ENCODE measurements around the gene DHRS3. TPM values are rescaled to one million over a fixed set of nuclear protein-coding genes. Genes with fewer than 3 reads are reported as not detected.

The DHRS3 gene
- total and polyA plus RNA-seq, 10 donors, result 8.9 to 41.0 (median 28.7) TPM

DNA sequence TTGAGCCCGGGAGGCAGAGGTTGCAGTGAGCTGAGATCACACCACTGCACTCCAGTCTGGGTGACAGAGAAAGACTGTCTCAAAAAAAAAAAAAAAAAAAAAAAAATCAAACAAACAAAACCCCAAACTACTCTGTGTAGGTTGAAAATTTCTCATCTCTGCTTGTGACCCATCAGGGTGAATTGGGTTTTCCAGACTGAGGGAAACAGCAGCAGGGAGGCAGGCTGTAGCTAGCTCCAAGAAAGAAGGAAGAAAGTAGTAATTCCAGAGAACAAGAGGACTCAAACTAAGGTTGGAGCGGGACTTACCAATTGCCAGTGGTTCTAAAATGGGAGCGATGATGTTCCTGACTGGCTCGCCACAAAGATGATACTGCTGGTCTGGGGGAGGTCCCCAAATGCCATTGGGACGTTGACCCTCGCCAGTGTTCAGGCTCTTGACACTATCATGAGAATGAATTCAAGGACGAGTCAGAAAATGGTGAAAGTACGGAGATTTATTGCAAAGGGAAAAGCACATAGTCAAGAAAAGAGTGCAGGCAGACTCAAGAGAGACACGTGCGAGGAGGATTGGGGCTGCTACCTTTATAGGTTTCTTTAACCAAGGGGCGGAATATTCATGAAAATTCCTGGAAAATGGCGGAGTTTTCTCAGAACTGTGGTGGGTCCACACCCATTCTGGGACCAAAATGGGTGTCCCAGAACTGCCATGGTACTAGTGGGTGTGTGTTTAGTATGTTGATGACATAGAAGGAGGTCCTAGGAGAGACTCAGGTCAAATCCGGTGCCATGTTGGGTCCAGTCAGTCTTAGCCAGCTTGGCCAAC, 39.3 kb upstream of the DHRS3 start:
- Histone ChIP-seq H3K27ac (no peak overlapping the region), H3K4me1 (peaks cover 0 to 14% (median 4%) of the 10 kb centered on the region in 6 donors), H3K4me3 (no peak overlapping the region), H3K27me3 (replicated peaks in 1 of 7) (peaks cover 0 to 7% (median 0%) of the 10 kb centered on the region in 7 donors), H3K36me3 (no peaks in the 10 kb centered on the region), H3K9me3 (no peaks in the 10 kb centered on the region)
- TF ChIP-seq, protein P1, sequence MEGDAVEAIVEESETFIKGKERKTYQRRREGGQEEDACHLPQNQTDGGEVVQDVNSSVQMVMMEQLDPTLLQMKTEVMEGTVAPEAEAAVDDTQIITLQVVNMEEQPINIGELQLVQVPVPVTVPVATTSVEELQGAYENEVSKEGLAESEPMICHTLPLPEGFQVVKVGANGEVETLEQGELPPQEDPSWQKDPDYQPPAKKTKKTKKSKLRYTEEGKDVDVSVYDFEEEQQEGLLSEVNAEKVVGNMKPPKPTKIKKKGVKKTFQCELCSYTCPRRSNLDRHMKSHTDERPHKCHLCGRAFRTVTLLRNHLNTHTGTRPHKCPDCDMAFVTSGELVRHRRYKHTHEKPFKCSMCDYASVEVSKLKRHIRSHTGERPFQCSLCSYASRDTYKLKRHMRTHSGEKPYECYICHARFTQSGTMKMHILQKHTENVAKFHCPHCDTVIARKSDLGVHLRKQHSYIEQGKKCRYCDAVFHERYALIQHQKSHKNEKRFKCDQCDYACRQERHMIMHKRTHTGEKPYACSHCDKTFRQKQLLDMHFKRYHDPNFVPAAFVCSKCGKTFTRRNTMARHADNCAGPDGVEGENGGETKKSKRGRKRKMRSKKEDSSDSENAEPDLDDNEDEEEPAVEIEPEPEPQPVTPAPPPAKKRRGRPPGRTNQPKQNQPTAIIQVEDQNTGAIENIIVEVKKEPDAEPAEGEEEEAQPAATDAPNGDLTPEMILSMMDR (IDR thresholded peaks at IDR 0.05 in 8 of 11, conservative IDR thresholded peaks at IDR 0.05 in 3 of 11), result no peak
- TF ChIP-seq POLR2A (IDR thresholded peaks at IDR 0.05) (no peak), POLR2AphosphoS5 (IDR thresholded peaks at IDR 0.05) (no peak)
- DNase-seq, result no peak
- intact Hi-C loops (cut with DNase I; ENCODE audit: low total_unique reads), result loop anchor here (10.0 kb wide), 1 partner anchor 382 kb away; no protein-coding TSS in a partner anchor
- 90 to 95% (median 91%) methylated on average over 13 of the region's 13 CpGs for WGBS, 5 donors

DNA sequence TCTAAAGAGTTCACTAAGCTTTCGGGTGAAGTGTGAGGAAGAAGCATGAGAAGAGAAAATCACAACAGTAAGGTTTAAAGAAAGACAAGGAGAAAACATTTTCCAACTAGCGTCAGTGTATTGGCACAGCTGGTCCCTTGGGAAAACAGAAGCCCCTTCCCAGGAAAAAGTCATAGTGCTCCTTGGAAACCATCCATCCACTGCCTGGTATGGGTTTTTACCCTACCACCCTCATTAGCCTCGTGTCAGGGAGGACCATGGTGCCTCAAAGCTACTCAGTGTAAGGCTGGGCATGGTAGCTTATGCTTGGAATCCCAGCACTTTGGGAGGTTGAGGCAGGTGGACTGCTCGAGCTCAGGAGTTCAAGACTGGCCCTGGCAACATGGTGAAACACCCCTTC, 38.6 kb upstream of the DHRS3 start:
- H3K4me1 ChIP-seq, result peaks cover 0 to 14% (median 4%) of the 10 kb centered on the region in 6 donors
- H3K4me3 ChIP-seq, result no peak overlapping the region
- no peak for DNase-seq
- intact Hi-C loops (cut with DNase I; ENCODE audit: low total_unique reads), result loop anchor here (10.0 kb wide), 1 partner anchor 382 kb away; no protein-coding TSS in a partner anchor
- no peak for TF ChIP-seq POLR2A (IDR thresholded peaks at IDR 0.05)
- TF ChIP-seq, protein P1 (IDR thresholded peaks at IDR 0.05 in 8 of 11, conservative IDR thresholded peaks at IDR 0.05 in 3 of 11), result no peak
- TF ChIP-seq POLR2AphosphoS5 (IDR thresholded peaks at IDR 0.05), result no peak
- peaks cover 0 to 7% (median 0%) of the 10 kb centered on the region in 7 donors for H3K27me3 ChIP-seq (replicated peaks in 1 of 7)
- no peak overlapping the region for H3K27ac ChIP-seq
- no peaks in the 10 kb centered on the region for H3K9me3 ChIP-seq
- no peaks in the 10 kb centered on the region for H3K36me3 ChIP-seq
- WGBS, 5 donors, result 82 to 88% (median 87%) methylated on average over 4 of the region's 4 CpGs

DNA sequence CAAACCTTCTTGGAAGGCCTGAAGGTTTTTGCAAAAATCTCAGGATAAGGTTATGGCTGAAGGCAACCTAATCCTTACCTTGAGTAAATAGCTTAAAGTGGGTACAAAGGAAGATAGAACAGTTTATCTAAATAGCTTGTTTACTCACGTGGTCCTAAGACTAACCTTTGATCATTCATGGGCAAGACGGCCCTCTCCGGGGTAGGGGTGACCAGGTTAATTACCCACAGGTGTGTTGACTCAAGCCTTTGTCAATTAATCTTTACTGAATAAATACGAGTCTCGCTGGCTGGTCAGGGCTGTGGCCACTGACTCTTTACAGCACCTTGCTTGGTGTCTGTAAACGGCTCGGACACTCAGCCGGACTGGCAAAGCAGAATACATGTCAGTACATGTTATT, 36.6 kb upstream of the DHRS3 start:
- intact Hi-C loops (cut with DNase I; ENCODE audit: low total_unique reads), result loop anchor here (10.0 kb wide), 1 partner anchor 380 kb away; no protein-coding TSS in a partner anchor
- no peak for DNase-seq

More for the DNA sequence above, 36.6 kb upstream of the DHRS3 start:
- peaks cover 0 to 7% (median 0%) of the 10 kb centered on the region in 7 donors for H3K27me3 ChIP-seq (replicated peaks in 1 of 7)
- no peaks in the 10 kb centered on the region for H3K9me3 ChIP-seq
- no peak overlapping the region for H3K27ac ChIP-seq
- TF ChIP-seq, protein P1 (IDR thresholded peaks at IDR 0.05 in 8 of 11, conservative IDR thresholded peaks at IDR 0.05 in 3 of 11), result no peak
- TF ChIP-seq POLR2A (IDR thresholded peaks at IDR 0.05) (no peak), POLR2AphosphoS5 (IDR thresholded peaks at IDR 0.05) (no peak)
- H3K4me3 ChIP-seq, result no peak overlapping the region
- 89 to 97% (median 90%) methylated on average over 8 of the region's 8 CpGs for WGBS, 5 donors
- H3K4me1 ChIP-seq, result peaks cover 0 to 14% (median 4%) of the 10 kb centered on the region in 6 donors
- H3K36me3 ChIP-seq, result no peaks in the 10 kb centered on the region

Data from spleen (tissue), 11 donors.